Activated naive CD8-positive, alpha-beta T cell treated with anti-CD3 and anti-CD28 coated beads, Interleukin-2, amount 10 ng/mL, durations not matched to agents 7 days and 5 days (primary cell): ENCODE results near the gene OR9I1. TPM values are rescaled to one million over a fixed set of nuclear protein-coding genes. Genes with fewer than 3 reads are reported as not detected.

Experiments
- ATAC-seq: fragments of 150-1000 bp; cut with Tn5 transposase; one replicate; pipeline ENCODE4 v1.10.0; 2021; ENCODE audit warnings: low read depth, moderate library complexity
- POLR2A ChIA-PET: fragments of 350-600 bp; sonication (Branson Sonifier 250); formaldehyde crosslinking; loops from one replicate; lab custom pipeline; 2021; ENCODE audit warnings: antibody characterized with exemption; lab: Charles Lee
- DNase-seq: peaks from one replicate; pipeline ENCODE4 v3.0.0; 2021
- H3K27ac Mint-ChIP-seq: one replicate; pipeline ENCODE4 v1.8.0; 2022; ENCODE audit warnings: mild to moderate bottlenecking, mixed read lengths
- H3K27me3 Mint-ChIP-seq: one replicate; pipeline ENCODE4 v1.8.0; 2022; ENCODE audit warnings: mild to moderate bottlenecking, moderate library complexity, mixed read lengths
- H3K36me3 Mint-ChIP-seq: one replicate; pipeline ENCODE4 v1.8.0; 2021; ENCODE audit warnings: mild to moderate bottlenecking, mixed read lengths
- H3K4me1 Mint-ChIP-seq: one replicate; pipeline ENCODE4 v1.8.0; 2021; ENCODE audit warnings: mixed read lengths
- H3K4me3 Mint-ChIP-seq: one replicate; pipeline ENCODE4 v1.8.0; 2022; ENCODE audit warnings: mild to moderate bottlenecking, moderate library complexity, mixed read lengths
- H3K9me3 Mint-ChIP-seq: one replicate; pipeline ENCODE4 v1.8.0; 2021; ENCODE audit warnings: mixed read lengths
- total RNA-seq, 2 experiments: library from RNA; stranded (reverse); gene quantifications; one replicate each; pipeline ENCODE4 v1.2.3, GENCODE V29; 2021

OR9I1 gene
- total RNA-seq, 2 experiments from 2014 or later, result not detected

DNA sequence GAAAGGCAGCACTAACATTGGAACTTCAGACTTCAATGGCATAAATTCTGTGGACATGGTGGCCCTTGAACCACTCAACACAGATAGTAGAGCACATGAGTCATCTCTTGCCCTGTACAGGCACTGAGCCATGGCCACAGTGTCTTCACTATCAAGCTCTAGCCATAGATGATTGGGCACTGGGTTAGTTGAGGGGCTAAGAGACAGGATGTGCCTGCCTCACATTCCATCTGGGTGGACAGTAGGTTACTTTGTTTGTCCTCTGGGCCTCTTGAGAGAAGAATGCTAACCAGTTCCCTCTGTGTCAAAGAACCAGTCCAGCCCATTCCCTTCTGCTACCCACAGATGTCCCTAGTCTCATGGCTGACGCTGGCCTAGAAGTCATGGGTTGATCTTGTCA, 54.7 kb downstream of the OR9I1 start:
- Mint-ChIP-seq H3K4me1 (no peaks in the 10 kb centered on the region), H3K4me3 (no peak overlapping the region), H3K27ac (no peak overlapping the region), H3K36me3 (no peaks in the 10 kb centered on the region), H3K9me3 (no peaks in the 10 kb centered on the region), H3K27me3 (peaks cover 2% of the 10 kb centered on the region)
- POLR2A ChIA-PET, result no interaction called here
- DNase-seq (no peak), ATAC-seq (no peak)

DNA sequence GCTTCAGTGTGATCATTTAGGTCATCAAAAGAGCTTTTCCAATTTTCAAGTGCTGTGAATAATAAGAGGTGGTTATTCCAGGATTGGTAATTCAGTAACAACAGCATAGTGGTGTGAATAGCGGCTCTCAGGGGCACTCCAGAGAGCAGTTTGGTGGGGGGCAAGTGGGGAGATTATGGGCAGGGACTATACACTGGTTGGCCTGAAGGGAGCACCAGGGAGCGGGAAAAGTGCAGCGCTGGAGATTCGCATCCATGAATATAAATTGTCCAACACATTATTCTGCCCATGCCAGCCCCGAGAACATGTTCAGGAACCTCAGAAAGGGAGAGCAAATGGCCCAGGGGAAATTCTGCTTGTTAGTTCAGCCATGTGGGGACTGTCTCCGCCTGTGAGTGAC, 56.7 kb downstream of the OR9I1 start:
- no peaks in the 10 kb centered on the region for H3K36me3 Mint-ChIP-seq
- H3K27me3 Mint-ChIP-seq, result peaks cover 2% of the 10 kb centered on the region
- no peaks in the 10 kb centered on the region for H3K9me3 Mint-ChIP-seq
- no peak for DNase-seq
- no peak for ATAC-seq
- no peak overlapping the region for H3K4me3 Mint-ChIP-seq
- no peak overlapping the region for H3K27ac Mint-ChIP-seq
- POLR2A ChIA-PET, result no interaction called here
- H3K4me1 Mint-ChIP-seq, result no peaks in the 10 kb centered on the region

DNA sequence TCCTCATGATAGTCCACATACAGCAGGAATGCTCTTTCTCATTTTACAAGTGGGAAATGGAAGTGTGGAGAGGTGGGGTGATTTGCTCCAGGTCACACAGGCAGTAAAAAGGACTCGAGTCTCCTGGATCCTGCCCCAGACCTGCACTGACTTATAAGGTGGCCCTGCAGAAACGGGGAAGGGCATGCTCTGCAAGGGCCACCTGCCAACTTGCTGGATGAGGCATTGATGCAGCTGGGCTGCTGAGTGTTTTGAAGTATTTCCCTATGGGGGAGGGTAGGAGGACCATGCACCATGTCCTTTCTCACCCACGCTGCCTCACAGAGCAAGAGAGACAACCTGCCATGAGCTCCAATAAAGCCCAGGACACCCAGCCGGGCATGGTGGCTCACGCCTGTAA, 57.6 kb downstream of the OR9I1 start:
- Mint-ChIP-seq H3K36me3 (no peaks in the 10 kb centered on the region), H3K4me3 (no peak overlapping the region), H3K27me3 (peaks cover 2% of the 10 kb centered on the region), H3K9me3 (no peaks in the 10 kb centered on the region), H3K27ac (no peak overlapping the region), H3K4me1 (no peaks in the 10 kb centered on the region)
- DNase-seq, result no peak
- POLR2A ChIA-PET, result interaction anchor here (0.5 kb wide), 1 partner anchor 14 kb away, joined by 4 read pairs; no protein-coding TSS in a partner anchor
- ATAC-seq, result no peak

Other genes starting within 250 kb of the OR9I1 start
- gene OR9Q1, start 101.6 kb downstream of the OR9I1 start, total RNA-seq, result not detected
- not detected for gene OR6Q1, start 94.6 kb downstream of the OR9I1 start, total RNA-seq
- not detected for gene OR9Q2, start 63.5 kb upstream of the OR9I1 start, total RNA-seq
- not detected for gene OR1S2, start 78.6 kb upstream of the OR9I1 start, total RNA-seq
- gene OR1S1, start 87.2 kb upstream of the OR9I1 start, total RNA-seq, result not detected
- not detected for gene OR10Q1, start 103.4 kb upstream of the OR9I1 start, total RNA-seq
- not detected for gene OR10W1, start 142.7 kb upstream of the OR9I1 start, total RNA-seq
- not detected for gene OR5B17, start 233.5 kb upstream of the OR9I1 start, total RNA-seq